SK-N-SH (cell line): ENCODE results near the gene MALT1.

Experiments used
- ELF1 ChIP-seq: IDR thresholded peaks from 2 replicates; pipeline ENCODE4 v1.4.0; 2012
- EZH2phosphoT487 ChIP-seq: fragments of 200-600 bp; sonication (generic); IDR thresholded peaks from 2 replicates; pipeline ENCODE4 v1.6.1; 2017; ENCODE audit warnings: low read depth, mixed run types, mild to moderate bottlenecking, antibody characterized with exemption, moderate library complexity, borderline replicate concordance
- FOXM1 ChIP-seq: IDR thresholded peaks from 2 replicates; pipeline ENCODE4 v1.4.0; 2012; ENCODE audit warnings: low read depth, mild to moderate bottlenecking
- MEF2A ChIP-seq: IDR thresholded peaks from 2 replicates; pipeline ENCODE4 v1.4.0; 2012; ENCODE audit warnings: low read depth, borderline replicate concordance
- NFIC ChIP-seq: IDR thresholded peaks from 2 replicates; pipeline ENCODE4 v1.4.0; 2012; ENCODE audit warnings: borderline replicate concordance
- PBX3 ChIP-seq: IDR thresholded peaks from 2 replicates; pipeline ENCODE4; 2012
- POLR2AphosphoS5 ChIP-seq: IDR thresholded peaks from 2 replicates; pipeline ENCODE4 v1.6.1; 2012; ENCODE audit warnings: low read depth, low read length
- TCF12 ChIP-seq: IDR thresholded peaks from 2 replicates; pipeline ENCODE4 v1.4.0; 2012
- TF ChIP-seq, protein P1 (sequence below): IDR thresholded peaks from 2 replicates; pipeline ENCODE4 v1.6.1; 2012; ENCODE audit warnings: mild to moderate bottlenecking, low read depth, low read length, moderate library complexity

DNA sequence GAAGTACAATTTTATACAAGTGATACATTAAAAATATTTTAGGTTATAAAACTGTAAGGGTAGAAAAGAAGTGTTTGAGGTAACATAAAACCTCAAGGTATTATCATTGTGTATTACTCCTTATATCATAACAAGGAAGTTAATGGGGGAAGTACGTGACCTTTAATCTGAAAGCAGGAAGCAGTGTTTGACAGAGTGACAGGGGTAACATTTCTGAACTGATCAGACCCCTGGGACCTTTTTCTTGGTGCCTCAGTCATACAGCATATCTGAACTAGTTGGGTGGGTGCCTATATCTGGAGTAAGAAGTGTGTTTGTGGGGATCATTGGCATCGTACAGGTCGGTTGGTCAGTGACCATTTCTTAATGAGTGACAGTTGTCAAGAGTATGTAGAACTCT, 43.0 kb downstream of the MALT1 start:
- TF ChIP-seq EZH2phosphoT487 (no peak), PBX3 (no peak), FOXM1 (no peak), TCF12 (no peak), ELF1 (no peak), NFIC (no peak), POLR2AphosphoS5 (no peak), MEF2A (no peak)
- TF ChIP-seq, protein P1, sequence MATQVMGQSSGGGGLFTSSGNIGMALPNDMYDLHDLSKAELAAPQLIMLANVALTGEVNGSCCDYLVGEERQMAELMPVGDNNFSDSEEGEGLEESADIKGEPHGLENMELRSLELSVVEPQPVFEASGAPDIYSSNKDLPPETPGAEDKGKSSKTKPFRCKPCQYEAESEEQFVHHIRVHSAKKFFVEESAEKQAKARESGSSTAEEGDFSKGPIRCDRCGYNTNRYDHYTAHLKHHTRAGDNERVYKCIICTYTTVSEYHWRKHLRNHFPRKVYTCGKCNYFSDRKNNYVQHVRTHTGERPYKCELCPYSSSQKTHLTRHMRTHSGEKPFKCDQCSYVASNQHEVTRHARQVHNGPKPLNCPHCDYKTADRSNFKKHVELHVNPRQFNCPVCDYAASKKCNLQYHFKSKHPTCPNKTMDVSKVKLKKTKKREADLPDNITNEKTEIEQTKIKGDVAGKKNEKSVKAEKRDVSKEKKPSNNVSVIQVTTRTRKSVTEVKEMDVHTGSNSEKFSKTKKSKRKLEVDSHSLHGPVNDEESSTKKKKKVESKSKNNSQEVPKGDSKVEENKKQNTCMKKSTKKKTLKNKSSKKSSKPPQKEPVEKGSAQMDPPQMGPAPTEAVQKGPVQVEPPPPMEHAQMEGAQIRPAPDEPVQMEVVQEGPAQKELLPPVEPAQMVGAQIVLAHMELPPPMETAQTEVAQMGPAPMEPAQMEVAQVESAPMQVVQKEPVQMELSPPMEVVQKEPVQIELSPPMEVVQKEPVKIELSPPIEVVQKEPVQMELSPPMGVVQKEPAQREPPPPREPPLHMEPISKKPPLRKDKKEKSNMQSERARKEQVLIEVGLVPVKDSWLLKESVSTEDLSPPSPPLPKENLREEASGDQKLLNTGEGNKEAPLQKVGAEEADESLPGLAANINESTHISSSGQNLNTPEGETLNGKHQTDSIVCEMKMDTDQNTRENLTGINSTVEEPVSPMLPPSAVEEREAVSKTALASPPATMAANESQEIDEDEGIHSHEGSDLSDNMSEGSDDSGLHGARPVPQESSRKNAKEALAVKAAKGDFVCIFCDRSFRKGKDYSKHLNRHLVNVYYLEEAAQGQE: no peak
